GM10847 (cell line): ENCODE results near the gene UTP15.

ENCODE experiments used
- POLR2A ChIP-seq: IDR thresholded peaks from 2 replicates; pipeline ENCODE4 v1.6.1; 2011; ENCODE audit not compliant: insufficient read length; ENCODE audit errors: extremely low read depth

UTP15 gene

GRCh38 chr5:73544429-73545402 is 20.8 kb upstream of the UTP15 start:
- TF ChIP-seq POLR2A = no peak

DNA sequence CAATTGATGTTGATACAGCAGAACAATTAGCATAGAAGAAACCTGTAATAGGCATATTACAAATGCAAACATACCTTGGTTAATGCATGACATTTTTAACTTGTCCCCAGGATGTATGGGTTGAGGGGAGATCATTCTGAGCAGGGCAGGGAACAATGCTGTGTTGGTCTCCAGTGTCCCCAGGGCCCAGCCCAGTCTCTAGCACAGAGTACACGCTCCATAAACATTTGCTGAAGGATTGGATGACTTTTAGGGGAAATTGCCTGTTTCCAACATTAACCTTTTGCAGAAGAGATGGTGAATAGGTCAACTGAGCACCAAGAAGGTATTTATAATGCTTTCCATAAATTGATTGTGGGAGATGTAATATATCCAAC is 20.2 kb upstream of the UTP15 start:
- no peak for TF ChIP-seq POLR2A

DNA sequence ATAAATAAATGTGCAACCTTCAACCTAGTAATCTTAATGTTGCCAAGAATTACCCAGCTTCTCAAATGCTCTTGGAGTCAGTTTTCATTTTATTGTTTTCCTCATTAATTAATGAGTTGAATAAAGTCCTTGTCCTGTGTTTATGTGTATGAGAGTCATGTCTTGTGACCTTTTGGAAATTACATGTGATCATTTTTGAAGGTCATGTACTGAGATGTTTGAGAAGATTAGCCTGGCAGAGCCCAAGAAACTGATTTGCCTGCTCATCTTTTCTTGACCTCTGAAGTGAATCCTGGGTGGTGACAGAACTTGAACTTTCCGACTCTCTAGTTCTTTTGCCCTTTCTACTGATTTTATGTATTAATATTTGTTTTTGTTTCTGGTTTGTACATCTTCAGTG is 15.5 kb upstream of the UTP15 start:
- TF ChIP-seq POLR2A = no peak

DNA sequence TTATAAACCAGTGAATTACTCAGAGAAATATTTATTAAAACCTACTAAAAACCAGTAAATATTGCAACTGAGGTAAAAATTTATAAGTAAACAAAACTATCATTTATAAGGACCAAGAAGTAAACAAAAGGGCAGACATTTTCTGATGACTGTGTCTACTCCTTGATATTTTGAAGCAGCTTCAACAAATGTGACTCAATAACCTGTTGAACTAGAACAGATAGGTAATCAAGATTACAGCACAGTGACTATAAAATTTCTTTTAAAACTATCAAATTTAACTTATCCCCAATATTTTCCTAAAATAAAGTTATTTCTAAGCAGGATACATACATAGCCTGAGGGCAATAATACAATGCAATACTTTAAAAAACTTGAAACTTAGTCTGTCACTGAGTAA is 12.9 kb upstream of the UTP15 start:
- no peak for TF ChIP-seq POLR2A

GRCh38 chr5:73558950-73559349 is 6.6 kb upstream of the UTP15 start:
- no peak for TF ChIP-seq POLR2A

DNA sequence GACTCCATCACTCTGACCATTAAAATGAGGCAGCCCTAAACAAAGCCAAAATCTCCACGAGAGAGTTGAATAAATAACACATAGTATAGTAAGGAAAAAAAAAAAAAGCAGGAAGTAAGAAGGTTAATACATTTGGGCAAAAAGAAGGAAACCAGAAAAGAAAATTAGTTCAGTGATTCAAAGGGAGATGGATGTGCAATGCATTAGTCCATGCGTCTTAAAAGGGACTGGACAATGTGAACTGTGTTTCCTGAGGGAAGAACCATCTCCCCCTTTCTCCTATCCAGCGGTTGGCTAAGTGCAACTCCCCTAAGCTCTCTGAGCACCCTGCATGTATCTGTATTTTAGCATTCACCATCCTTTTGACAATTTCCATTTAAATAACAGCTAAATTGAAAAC is 1.5 kb upstream of the UTP15 start:
- no peak for TF ChIP-seq POLR2A

GRCh38 chr5:73564675-73565074 is 868 bp upstream of the UTP15 start:
- no peak for TF ChIP-seq POLR2A

DNA sequence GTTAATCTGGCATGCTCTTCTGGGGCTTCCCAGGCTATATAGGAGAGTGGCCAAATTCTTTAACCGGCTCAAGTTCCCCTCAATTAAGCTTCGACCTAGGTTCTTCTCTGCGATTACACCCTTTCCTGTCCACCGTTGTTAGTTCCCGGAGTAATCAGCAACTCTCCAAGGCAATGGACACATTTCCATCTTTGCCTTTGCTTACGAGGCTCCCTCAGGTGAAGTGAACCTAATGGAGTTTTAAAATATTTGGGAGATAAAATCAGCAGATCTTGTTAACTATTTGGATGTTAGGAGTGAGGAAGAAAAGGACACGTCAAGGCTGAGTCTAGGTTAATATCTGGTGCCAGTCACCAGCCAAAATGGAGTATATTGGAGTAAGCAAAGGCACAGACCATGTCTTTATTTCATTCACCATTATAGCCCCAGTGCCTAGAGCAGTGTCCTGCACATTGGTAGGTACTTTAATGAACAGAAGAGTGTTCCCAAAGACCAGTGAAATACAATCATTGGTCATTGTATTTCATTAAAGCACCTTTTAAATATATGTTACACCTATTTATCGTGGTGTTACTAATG is 515 bp downstream of the UTP15 start:
- TF ChIP-seq POLR2A = no peak

- no peak for TF ChIP-seq POLR2A
Observed at GRCh38 chr5:73582285-73583145, 17.0 kb downstream of the UTP15 start.

DNA sequence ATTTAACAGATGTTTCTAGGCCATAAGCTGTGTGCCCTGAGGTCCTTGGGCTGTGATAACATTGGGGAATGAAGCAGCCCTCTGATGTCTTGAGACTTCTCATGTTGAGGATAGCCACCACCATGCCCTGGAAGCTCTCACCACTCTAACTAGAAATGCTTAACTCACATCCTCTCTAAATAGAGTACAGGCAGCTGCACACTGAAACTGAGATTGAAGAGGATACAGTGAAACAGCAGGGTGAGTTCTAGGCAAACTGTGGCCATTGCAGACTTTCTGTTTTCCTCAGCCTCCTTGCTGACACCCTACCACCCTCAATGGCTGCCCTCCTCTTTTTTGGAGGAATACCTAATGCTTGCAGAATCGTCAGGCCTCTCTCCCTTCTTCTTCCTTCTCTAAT is 22.4 kb downstream of the UTP15 start:
- TF ChIP-seq POLR2A = no peak

GRCh38 chr5:73591102-73591695 is 25.7 kb downstream of the UTP15 start:
- no peak for TF ChIP-seq POLR2A

DNA sequence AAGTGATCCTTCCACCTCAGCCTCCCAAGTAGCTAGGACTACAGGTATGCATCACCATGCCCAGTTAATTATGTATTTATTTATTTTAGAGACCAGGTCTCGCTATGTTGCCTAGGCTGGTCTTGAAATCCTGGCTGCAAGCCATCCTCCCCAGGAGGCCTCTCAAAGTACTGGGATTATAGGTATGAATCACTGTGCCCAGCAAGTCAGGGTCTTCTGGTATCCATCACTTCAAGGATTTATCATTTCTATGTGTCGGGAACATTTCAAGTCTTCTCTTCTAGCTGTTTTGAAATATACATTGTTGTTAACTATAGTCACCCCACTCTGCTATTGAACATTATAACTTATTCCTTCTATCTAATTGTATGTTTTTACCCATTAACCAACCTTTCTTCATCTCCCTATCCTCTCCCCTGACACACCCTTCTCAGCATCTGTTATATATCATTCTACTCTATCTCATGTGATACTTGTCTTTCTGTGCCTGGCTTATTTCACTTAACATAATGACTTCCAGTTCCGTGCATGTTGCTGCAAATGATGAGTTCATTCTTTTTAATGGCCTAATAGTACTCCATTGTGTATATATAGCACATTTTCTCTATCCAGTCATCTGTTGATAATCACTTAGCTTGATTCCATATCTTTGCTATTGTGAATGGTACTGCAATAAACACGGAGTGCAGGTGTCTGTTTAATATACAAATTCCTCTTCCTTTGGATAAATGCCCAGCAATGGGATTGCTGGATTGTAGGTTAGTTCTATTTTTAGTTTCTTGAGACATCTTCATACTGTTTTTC is 26.4 kb downstream of the UTP15 start:
- TF ChIP-seq POLR2A = no peak

GRCh38 chr5:73592551-73592950 is 27.0 kb downstream of the UTP15 start:
- TF ChIP-seq POLR2A = no peak

DNA sequence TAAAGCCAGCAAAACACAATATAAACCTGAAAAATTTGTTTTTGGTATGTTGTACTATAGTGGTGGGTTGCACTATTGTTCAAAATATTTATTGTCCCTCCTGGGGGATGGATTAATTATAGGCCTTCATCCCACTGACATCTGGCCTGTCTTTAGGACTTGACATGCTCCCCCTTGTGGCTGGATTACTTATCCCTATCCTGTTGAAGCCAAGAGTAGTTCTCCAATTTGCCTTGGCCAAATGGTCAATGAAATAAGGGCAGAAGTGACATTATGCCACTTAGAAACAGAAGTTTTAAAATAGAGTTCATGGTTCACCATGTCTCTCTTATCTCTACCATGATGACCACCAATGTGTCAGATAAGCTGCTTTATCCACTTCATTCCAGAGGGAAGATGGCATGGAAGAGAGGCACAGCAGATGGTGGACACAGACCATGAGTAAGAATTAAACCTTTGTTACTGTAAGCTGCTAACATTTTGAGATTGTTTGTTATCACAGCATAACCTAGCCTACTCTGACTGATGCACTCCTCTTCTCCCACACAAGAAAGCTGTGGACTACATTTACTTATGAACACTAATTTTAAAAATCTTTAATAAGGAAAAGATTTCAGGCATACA is 31.3 kb downstream of the UTP15 start:
- TF ChIP-seq POLR2A = no peak
